Cerebellar cortex (tissue), 1 donor: ENCODE data around the gene DUSP12.
"Not testable (repeated sequence)": the region's sequence is repeated elsewhere in the genome, so short reads cannot be mapped to it uniquely, and the experiment has no call there.

ENCODE experiments used
- DNase-seq: peaks from one replicate; pipeline ENCODE4 v3.0.0-alpha.2; 2015; ENCODE audit warnings: low spot score

DUSP12 gene, protein sequence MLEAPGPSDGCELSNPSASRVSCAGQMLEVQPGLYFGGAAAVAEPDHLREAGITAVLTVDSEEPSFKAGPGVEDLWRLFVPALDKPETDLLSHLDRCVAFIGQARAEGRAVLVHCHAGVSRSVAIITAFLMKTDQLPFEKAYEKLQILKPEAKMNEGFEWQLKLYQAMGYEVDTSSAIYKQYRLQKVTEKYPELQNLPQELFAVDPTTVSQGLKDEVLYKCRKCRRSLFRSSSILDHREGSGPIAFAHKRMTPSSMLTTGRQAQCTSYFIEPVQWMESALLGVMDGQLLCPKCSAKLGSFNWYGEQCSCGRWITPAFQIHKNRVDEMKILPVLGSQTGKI

DNA sequence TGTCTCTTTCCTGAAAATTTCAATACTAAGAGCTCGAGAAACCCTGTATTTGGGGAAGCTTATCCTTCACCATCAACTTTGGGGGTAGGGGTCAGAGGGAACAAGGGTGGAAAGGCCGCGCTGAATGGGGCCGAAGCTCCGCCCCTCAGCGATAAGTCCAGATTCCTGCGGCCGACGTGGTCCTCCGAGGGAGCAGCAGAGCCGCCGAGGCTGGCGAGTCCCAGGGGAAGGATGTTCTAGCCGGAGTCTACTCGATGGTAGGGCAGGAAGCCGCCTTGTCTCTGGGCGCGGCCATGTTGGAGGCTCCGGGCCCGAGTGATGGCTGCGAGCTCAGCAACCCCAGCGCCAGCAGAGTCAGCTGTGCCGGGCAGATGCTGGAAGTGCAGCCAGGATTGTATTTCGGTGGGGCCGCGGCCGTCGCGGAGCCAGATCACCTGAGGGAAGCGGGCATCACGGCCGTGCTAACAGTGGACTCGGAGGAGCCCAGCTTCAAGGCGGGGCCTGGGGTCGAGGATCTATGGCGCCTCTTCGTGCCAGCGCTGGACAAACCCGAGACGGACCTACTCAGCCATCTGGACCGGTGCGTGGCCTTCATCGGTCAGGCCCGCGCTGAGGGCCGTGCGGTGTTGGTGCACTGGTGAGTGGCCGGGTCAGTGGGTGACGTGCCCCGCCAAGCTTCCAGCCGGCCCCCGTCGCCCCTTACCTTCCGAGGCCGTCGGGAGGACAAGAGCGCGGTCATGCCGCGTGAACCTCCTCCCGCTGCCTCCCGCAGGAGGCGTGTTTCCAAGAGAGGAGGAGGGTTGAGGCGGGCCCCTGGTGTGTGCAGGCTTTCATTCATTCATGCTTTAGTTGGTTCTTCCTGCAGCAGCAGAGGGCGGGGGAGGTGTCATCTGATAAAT is at the start of gene DUSP12:
DUSP12 (plus strand) TSS at position 278 of the 899 bp plus-strand sequence; CDS start at position 294, 16 bp downstream.
- peak; percentile 96 for DNase-seq

DNA sequence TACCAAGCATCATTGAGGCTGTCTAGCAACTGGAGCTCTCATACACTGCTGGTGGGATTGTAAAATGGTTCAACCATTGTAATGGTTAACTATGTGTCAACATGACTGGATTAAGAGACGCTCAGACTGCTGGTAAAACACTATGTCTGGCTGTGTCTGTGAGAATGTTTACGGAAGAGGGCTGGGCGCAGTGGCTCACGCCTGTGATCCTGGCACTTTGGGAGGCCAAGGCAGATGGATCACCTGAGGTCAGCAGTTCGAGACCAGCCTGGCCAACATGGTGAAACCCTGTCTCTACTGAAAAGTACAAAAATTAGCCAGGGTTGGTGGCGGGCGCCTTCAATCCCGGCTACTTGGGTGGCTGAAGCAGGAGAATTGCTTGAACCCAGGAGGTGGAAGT is 47.3 kb upstream of the DUSP12 start:
- no peak for DNase-seq

DNA sequence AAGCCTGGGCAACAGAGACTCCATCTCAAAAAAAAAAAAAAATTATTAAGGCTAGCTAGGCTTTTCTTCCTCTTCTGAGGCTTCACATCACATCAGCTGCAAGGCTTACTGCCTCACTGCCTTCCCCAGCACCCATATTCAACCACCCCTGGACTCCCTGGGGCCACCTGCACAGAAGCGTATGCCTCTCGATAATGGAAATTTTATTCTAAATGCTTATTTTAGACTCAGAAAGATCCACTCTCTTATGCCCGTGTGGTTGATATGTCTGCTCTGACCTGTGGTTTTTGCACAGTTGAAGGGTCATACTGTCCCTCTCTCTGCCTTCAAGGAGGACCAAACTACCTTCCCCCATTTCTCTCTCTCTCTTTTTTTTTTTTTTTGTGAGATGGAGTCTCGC is 44.0 kb upstream of the DUSP12 start:
- DNase-seq, result no peak

DNA sequence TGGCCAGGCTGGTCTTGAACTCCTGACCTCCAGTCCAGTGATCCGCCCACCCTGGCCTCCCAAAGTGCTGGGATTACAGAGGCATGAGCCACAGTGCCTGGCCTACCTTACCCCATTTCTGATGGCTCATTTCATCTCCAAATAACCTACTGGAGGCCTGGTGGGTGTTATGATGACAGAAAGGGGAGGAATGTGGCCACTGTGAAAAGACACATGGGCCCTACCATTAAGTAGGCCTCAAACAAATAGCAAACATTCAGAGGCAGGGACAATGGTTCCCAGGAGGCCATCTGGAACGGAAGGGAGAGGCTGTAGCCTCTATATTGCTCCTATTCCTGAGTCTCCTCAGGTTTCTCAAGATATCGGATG is 43.5 kb upstream of the DUSP12 start:
- no peak for DNase-seq

DNA sequence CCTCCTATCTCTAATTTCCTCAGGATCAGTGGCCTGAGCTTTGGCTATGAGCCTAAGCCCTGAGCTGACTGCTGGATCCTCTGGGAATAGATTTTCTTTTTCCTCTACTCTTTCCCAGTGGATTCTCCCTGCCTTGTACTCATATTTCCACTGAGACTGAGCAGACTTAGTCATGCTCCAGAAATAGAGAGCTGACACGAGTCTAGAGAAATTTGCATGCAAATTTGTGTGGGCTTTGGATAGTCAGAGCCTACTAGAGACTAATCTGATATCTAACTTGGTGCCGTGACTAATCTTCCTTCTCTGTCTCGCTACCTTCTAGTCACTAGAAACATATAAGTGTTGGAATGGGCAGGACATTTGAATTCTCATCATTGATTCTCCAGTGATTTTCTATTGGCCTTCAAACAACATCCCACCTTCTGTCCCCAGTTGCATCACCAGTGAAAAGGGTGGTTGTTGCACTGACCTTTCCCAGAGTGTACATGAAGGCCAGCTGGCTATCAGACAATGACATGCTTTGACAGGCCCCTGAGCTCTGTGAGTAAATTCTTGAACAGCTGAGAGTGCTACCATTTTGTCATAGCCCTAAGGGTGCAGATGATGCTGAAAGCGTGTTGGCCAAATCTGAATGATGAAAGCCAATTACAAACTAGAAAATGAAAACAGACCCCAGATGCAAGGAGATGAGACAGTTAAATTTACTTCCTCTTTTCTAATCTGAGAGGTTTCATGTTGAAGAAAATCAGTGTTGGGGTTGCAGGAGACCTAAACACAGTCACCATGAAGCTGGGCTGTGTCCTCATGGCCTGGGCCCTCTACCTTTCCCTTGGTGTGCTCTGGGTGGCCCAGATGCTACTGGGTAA is 42.9 kb upstream of the DUSP12 start, which contains the start of gene FCRLA:
FCRLA (plus strand) TSS at position 748 of the 866 bp plus-strand sequence; CDS start at position 784, 36 bp downstream.
- no peak for DNase-seq

DNA sequence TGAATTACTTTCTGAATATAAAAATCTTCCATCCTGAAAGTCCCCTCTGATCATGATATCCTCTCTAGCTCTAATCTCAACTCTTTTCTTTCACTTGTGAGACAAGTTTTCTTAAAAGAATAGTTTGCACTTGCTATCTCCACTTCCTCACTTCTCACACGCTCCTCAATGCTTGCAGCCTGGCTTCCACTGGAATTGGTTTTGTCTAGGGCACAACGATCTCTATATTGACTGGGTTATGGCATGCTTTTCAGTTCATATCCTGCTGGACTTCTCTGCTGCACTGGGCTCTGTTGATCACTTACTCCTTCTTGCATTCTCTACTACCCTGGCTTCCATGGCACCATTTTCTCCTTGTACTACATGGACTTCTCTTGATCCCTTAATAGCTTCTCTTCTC is 42.1 kb upstream of the DUSP12 start:
- no peak for DNase-seq

DNA sequence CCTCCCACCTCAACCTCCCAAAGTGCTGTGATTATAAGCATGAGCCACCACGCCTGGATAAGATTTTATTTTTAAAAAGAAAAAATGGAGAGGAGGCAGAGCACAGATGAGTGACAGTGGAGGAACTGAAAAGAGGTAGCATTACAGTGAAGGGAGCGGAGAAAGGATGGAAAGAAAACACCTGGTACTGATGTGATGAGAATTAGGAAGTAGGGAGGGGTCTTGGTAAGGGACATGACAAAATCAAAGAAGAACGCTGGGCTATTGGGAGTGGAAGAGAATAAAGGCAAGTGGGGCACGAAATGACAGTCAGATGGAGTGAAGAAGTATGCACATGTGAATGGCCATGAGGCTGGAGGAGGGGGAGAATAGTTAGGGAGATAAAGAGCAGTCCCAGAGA is 40.2 kb upstream of the DUSP12 start:
- DNase-seq, result no peak

DNA sequence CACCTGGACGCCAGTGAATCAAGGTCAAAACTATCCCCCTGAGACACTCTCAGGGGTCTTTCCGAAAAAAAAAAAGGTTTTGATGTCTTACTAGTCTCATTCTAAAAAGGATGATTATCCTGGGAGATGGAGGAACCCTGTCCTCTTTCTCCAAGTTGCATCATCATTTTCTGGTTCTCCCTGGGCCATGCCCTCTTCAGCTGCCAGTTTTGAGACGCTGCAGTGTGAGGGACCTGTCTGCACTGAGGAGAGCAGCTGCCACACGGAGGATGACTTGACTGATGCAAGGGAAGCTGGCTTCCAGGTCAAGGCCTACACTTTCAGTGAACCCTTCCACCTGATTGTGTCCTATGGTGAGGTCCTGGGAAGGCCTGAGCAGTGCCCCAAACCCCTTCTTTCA is 39.0 kb upstream of the DUSP12 start:
- no peak for DNase-seq

DNA sequence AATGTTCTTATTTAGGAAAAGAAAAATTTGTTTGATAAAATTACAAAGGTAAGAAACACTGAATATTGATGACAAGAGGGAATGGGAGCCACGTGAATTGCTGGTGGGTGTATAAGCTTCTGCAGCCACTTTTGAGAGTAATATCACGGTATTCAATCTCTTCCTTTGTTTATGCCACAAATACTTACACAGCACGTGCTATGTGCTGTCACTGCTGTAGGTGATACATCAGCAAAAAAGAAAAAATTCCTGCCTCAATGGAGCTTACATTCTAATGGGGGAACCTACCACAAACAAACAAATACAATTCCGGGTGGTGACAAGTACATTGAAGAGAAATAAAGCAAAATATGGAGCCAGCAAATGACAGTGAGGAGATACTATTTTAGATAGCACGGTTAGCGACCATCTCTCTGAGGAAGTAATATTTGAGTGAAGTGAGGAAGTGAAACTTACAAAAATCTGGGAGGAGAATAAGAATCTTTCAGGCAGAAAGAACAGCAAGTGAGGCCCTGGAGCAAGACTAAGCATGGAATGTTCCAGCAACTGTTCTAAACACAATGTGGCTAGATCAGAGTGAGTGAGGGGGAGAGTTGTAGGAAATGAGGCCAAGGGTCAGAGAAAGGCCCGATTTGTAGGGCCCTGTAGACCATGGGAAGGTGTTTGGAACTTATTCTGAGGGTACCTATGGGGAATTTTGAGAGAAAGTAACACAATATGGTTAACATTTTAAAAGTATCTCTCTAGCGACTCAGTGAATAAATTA is 30.8 kb upstream of the DUSP12 start:
- DNase-seq, result no peak

DNA sequence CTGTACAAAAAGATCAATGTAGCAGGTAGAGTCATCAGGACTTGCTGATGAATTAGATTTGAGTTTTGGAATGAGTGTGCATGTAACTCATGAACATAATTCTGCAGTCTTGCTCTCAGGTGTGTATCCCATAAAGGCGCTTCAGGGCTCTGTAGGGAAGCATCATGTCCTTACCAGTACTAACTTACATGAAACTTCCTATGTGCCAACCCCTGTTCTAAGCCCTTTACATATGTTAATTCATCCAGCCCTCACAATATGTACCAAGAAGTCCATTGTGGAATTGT is 30.3 kb upstream of the DUSP12 start:
- DNase-seq, result no peak

DNA sequence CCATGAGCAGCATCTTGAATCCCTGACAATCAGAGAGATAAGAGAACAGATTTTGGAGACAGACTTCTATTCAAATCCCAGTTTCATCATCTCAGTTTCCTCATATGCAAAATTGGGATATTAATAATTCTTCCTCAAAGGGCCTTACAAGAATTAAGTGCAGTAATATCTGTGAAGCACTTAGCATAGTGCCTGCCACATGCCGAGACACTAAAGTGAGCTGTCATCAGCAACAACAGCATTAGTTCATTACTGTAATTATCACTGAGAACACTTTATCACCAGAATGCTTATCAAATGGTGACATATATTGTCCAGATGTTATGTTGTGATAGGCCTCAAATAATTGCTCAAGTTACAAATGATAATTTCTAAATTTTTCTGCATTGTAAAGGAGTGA is 29.2 kb upstream of the DUSP12 start:
- DNase-seq, result no peak

DNA sequence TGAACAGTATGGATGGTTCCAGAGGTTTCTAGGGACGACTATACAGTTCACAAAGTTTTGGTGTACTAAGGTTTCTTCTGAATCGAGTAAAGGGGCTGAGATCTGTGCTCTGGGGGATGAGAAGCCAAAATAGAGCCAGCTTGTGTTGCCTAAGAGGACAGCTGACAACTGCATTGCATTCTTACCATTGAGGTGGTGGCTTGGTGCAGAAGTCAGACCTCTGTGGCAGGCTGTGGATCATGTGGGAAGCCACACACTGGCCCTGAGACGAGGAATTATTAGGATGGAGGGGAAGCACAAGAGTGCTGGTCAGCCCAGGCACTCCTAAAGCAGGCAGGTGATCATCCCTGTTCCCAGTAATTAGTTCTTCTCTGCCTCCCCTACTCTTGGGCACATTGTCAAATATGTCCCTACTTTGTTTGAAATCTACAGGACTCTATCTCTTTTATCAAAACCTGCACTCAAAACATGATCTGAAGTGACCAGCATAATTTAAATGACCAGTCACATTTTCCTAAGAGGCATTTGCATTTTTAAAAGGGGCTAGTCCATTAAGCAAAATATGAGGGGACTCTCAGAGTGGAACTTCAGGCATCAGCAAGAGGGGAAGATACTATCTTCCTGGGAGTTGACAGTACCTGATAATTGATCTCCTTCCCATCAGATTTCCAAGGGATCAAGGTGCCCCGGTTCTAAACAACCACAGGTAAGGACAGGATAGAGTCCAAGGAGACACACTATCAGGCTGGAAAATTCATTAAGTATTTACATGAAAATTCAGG is 28.4 kb upstream of the DUSP12 start, which contains the start of gene FCRLB:
FCRLB (plus strand) TSS at position 589 of the 782 bp plus-strand sequence. CDS start 1,129 bp downstream, outside the sequence.
- no peak for DNase-seq

DNA sequence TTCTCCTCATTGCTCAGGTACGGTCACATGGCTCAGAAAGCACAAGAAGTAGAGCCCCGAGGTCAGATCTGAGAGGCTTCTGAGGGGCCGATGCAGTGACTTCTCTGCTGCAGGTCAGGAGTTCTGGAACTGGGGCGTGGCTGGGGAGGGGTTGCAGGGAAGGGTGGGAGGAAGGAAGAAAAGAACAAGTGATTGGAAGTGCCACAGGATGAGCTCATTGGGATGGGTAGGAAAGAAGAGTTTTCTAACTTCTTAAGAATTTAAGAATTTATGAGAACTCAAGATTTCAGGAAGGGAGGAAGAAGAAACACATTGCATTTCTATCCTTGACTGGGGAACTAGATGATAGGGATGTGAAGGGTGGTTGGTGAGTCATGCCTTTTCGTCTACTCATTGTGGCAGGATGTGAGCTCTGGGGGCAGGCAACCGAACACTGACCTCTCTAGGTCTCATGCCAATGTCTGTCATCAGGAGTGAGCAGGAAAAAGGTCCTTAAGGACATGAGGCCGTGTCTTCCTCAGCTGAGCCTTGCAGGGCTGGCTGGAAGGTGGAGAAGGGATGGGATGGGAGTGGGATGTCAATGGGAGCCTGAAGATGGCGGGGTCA is 27.7 kb upstream of the DUSP12 start:
- no peak for DNase-seq

DNA sequence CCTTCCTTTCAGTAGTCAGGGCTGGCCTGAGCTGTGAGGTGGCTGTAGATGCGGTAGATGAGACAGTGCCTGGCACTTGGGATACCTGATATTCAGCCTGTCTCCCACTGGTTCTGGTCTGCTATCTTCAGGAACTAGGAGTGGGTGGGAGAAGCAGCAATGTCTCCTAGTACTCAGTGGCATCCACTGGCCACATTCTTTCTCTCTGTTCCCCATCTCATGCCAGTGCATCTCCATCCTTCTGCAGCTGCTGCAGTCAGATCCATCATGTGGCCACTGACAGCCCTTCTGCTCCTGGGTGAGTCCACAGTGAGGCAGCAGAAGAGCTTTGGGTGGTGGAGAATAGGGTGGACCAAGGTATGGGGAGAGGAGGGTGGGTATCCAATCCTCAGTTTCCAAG is 27.2 kb upstream of the DUSP12 start:
- no peak for DNase-seq

DNA sequence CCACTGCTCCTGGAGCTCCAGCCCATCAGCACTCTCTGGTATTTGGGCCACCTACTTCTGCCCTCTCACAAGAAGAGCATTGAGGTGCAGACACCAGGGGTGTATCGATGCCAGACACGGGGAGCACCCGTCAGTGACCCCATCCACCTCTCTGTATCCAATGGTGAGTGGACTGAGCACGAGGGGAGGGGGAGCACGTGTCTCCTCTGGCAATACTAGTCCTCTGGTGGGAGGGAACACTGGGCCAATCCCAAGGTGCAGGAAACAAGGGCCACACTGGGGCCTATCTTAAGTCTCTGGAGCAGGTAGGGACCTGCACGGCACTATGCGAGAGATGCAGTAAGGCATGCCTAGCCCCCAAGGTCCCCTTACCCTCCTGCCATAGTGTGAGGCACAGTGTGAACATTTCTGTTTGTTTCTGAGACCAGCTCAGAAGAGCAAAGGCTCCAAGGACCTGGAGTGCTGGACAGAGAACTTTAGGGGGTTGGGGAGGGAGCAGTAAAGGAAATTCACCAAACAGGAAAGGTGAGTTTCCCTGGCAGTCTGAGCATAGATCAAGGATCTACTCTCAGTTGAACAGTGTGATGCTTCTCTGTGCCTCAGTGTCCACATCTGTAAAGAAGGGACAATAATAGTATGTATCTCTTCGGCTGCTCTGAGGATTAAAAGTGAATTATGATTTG is 26.0 kb upstream of the DUSP12 start:
- DNase-seq, result no peak

DNA sequence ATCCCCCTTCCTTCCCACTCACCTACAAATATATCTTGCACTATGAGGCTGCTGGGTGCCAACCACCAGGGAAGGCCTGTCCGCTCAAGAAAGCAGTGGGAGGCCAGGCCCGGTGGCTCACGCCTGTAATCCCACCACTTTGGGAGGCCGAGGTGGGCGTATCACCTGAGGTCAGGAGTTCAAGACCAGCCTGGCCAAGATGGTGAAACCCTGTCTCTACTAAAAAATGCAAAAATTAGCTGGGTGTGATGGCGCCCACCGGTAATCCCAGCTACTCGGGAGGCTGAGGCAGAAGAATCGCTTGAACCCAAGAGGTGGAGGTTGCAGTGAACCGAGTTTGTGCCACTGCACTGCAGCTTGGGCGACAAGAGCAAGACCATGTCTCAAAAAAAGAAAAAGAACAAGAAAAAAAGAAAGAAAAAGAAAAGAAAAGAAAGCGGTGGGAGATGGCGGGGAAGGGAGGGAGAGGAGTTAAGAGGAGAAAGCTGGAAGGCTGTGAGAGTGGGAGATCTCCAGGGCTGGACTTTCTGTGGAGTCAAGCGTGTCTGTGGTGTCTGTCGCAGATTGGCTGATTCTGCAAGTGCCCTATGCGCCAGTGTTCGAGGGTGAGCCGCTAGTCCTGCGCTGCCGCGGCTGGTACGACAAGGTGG is 24.2 kb upstream of the DUSP12 start:
- not testable (repeated sequence) for DNase-seq

DNA sequence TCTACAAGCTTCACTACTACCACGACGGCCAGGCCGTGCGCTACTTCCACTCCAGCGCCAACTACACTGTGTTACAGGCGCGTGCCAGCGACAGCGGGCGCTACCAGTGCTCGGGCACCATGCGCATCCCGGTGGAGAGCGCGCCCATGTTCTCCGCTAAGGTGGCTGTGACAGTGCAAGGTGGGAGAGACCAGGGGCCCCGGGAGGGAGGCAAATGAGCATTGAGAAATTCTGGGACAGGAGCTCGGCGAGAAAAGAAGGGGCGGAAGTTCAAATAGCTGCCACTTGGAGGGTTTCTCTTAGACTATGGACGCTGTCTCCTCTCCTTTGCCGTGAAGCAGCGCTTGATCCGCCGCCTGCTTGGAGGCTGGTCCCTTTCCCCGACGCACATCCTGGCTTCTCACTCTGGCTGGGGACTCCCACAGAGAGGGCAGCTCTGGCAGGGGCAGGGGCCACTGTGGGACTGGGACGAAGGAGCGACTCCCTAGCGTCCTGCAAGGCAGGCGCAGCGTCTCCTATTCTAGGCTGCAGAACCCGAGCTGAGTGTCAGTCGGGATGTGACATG is 23.6 kb upstream of the DUSP12 start:
- DNase-seq, result peak; percentile 59

DNA sequence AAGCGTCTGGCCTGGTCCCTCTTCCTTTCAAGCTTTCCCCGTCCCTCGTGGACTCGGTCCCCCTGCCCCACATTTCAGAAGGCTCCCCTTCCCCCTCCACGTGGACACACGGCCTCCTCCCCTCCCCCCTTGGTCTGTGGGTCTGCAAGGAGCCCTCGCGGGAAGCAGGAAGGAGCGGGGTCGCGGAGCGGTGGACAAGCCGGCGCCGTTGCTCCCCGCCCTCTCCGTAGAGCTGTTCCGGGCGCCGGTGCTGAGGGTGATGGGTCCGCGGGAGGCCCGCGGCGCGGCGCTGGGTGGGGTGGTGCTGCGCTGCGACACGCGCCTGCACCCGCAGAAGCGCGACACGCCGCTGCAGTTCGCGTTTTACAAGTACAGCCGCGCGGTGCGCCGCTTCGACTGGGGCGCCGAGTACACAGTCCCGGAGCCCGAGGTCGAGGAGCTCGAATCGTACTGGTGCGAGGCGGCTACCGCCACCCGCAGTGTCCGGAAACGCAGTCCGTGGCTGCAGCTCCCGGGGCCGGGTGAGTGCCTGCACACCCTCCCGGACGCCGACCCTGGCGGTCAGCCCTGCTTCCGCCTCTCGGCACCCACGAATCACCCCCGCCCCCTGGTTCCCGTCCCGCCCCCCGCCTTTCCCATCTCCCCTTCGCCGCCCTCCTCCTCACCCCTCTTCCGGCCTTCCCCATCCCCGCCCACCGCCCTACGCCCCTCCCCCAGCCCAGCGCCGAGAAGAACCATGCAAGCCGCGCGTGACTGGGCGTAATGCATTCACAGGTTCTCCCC is 22.9 kb upstream of the DUSP12 start:
- peak; percentile 80 for DNase-seq
